GM19099 (cell line): Measurements from ENCODE around the gene PPIE.

Experiments
- POLR2A ChIP-seq: IDR thresholded peaks from 3 replicates; pipeline ENCODE4 v1.6.1; 2011; ENCODE audit warnings: low read depth; ENCODE audit not compliant: insufficient read length; ENCODE audit errors: extremely low read depth

PPIE gene

GRCh38 chr1:39707506-39707905, 31.2 kb upstream of the PPIE start:
- no peak for TF ChIP-seq POLR2A

- no peak for TF ChIP-seq POLR2A
These were observed 27.3 kb upstream of the PPIE start for GRCh38 chr1:39711104-39711965.

GRCh38 chr1:39711966-39712340, 26.7 kb upstream of the PPIE start:
- no peak for TF ChIP-seq POLR2A

GRCh38 chr1:39713557-39713956, 25.1 kb upstream of the PPIE start:
- no peak for TF ChIP-seq POLR2A

- no peak for TF ChIP-seq POLR2A
These were observed 20.9 kb upstream of the PPIE start for GRCh38 chr1:39717809-39718208.

- no peak for TF ChIP-seq POLR2A
These were observed 18.3 kb upstream of the PPIE start for GRCh38 chr1:39720094-39720999.

- no peak for TF ChIP-seq POLR2A
These were observed 17.0 kb upstream of the PPIE start for GRCh38 chr1:39721664-39722063.

- TF ChIP-seq POLR2A, result no peak
These were observed 16.2 kb upstream of the PPIE start for GRCh38 chr1:39722495-39722894.

- no peak for TF ChIP-seq POLR2A
These were observed 12.1 kb upstream of the PPIE start for GRCh38 chr1:39726600-39726999.

GRCh38 chr1:39727221-39727931, 11.3 kb upstream of the PPIE start:
- peak; percentile 4 for TF ChIP-seq POLR2A

GRCh38 chr1:39727932-39728317, 10.8 kb upstream of the PPIE start:
- TF ChIP-seq POLR2A, result no peak

- no peak for TF ChIP-seq POLR2A
These were observed 9.7 kb upstream of the PPIE start for GRCh38 chr1:39729030-39729429.

GRCh38 chr1:39729842-39730241, 8.8 kb upstream of the PPIE start:
- no peak for TF ChIP-seq POLR2A

- TF ChIP-seq POLR2A, result no peak
These were observed 6.0 kb upstream of the PPIE start for GRCh38 chr1:39732730-39733129.

GRCh38 chr1:39733161-39733560, 5.5 kb upstream of the PPIE start:
- TF ChIP-seq POLR2A, result no peak
